Caco-2 (cell line): ENCODE measurements around the gene ZXDC. TPM values are rescaled to one million over a fixed set of nuclear protein-coding genes. Genes with fewer than 3 reads are reported as not detected.

Source experiments
- BruUV-seq: library from RNA; stranded (reverse); fragments of 400-500 nt; replicated peaks from 2 replicates; lab custom pipeline; 2021; lab: Mats Ljungman, UMichigan
- CTCF ChIA-PET: fragments of 300-600 bp; sonication (Branson Sonifier 250); formaldehyde crosslinking; loops from one replicate; lab custom pipeline; 2022; ENCODE audit warnings: antibody characterized with exemption; lab: Charles Lee
- POLR2A ChIA-PET: fragments of 300-600 bp; sonication (Branson Sonifier 250); formaldehyde crosslinking; loops from one replicate; lab custom pipeline; 2022; ENCODE audit warnings: antibody characterized with exemption; lab: Charles Lee
- DNase-seq, 2 experiments: peaks; one replicate each; pipeline versions ENCODE4 v3.0.0 to v3.0.0-alpha.2; 2020 to 2022
- H3K27me3 ChIP-seq: replicated peaks from 2 replicates; pipeline ENCODE4 v1.6.0; 2011; ENCODE audit warnings: low read length; ENCODE audit not compliant: control insufficient read depth, insufficient read depth
- H3K36me3 ChIP-seq: 2 replicates; pipeline ENCODE4 v1.5.1; 2011; ENCODE audit warnings: low read length; ENCODE audit not compliant: control insufficient read depth, insufficient read depth
- H3K4me1 ChIP-seq: fragments of 250-450 bp; sonication (Bioruptor Pico); 2 replicates; pipeline ENCODE4 v1.5.1; 2020; ENCODE audit warnings: mild to moderate bottlenecking
- H3K4me3 ChIP-seq: 2 replicates; pipeline ENCODE4 v1.5.1; 2011; ENCODE audit warnings: low read depth, mild to moderate bottlenecking, control low read depth, low read length
- H3K9me3 ChIP-seq: fragments of 250-450 bp; sonication (Bioruptor Pico); 2 replicates; pipeline ENCODE4 v1.5.1; 2020; ENCODE audit warnings: mild to moderate bottlenecking, moderate library complexity
- H3K27ac Mint-ChIP-seq: one replicate; pipeline ENCODE4 v1.8.0; 2022; ENCODE audit warnings: mixed read lengths; ENCODE audit not compliant: unreplicated experiment
- H3K27me3 Mint-ChIP-seq: one replicate; pipeline ENCODE4 v1.8.0; 2022; ENCODE audit warnings: mixed read lengths; ENCODE audit not compliant: insufficient read depth, unreplicated experiment
- H3K36me3 Mint-ChIP-seq: one replicate; pipeline ENCODE4 v1.8.0; 2022; ENCODE audit warnings: mild to moderate bottlenecking, mixed read lengths; ENCODE audit not compliant: insufficient read depth, unreplicated experiment
- H3K4me1 Mint-ChIP-seq: one replicate; pipeline ENCODE4 v1.8.0; 2022; ENCODE audit warnings: low read depth, mixed read lengths; ENCODE audit not compliant: unreplicated experiment
- H3K4me3 Mint-ChIP-seq: one replicate; pipeline ENCODE4 v1.8.0; 2022; ENCODE audit warnings: mild to moderate bottlenecking, moderate library complexity, mixed read lengths; ENCODE audit not compliant: unreplicated experiment
- H3K9me3 Mint-ChIP-seq: one replicate; pipeline ENCODE4 v1.8.0; 2022; ENCODE audit warnings: mixed read lengths; ENCODE audit not compliant: unreplicated experiment
- CTCF ChIP-seq, 2 experiments: fragments of 200-600 bp in 1 of 2; IDR thresholded peaks; 1 replicate in 1 of 2; 2 replicates in 1 of 2; pipeline versions ENCODE4 v1.5.1 to v1.8.0; 2011 to 2022; ENCODE audit warnings: antibody characterized with exemption in 1 of 2, control low read depth in 1 of 2, inconsistent platforms in 1 of 2, low read depth in 1 of 2, low read length in 1 of 2, mild to moderate bottlenecking in 1 of 2, moderate library complexity in 1 of 2; ENCODE audit not compliant: insufficient read depth in 1 of 2, severe bottlenecking in 1 of 2, unreplicated experiment in 1 of 2
- intact Hi-C: fragments of 100-400 bp; cut with micrococcal nuclease; formaldehyde crosslinking; loops from one replicate; pipeline ENCODE4 v1.10.0; 2022; ENCODE audit not compliant: unreplicated experiment
- total RNA-seq: library from RNA; stranded (reverse); gene quantifications from 2 replicates; pipeline ENCODE4 v1.2.3, GENCODE V29; 2022

Gene ZXDC
- total RNA-seq, 1 experiment from 2014 or later = 28.7 TPM

- no peaks in the 10 kb centered on the region for H3K27me3 ChIP-seq
- TF ChIP-seq CTCF (IDR thresholded peaks at IDR 0.05; ENCODE audit: insufficient read depth in 1 of 2, low read depth in 1 of 2, low read length in 1 of 2, severe bottlenecking in 1 of 2, unreplicated experiment in 1 of 2) = no peak
- no peaks in the 10 kb centered on the region for H3K9me3 ChIP-seq
- Mint-ChIP-seq H3K4me1 (peaks cover 15% of the 10 kb centered on the region), H3K27ac (no peak overlapping the region), H3K36me3 (peaks cover 59% of the 10 kb centered on the region), H3K9me3 (no peaks in the 10 kb centered on the region), H3K4me3 (no peak overlapping the region), H3K27me3 (no peaks in the 10 kb centered on the region)
- BruUV-seq = no TSS peak
- POLR2A ChIA-PET = no interaction called here
- H3K4me3 ChIP-seq = no peak overlapping the region
- no peak for DNase-seq
- H3K4me1 ChIP-seq = peaks cover 1% of the 10 kb centered on the region
- peaks cover 8% of the 10 kb centered on the region for H3K36me3 ChIP-seq
- CTCF ChIA-PET = no interaction called here
- intact Hi-C loops = no loop called here
Observed at GRCh38 chr3:126467611-126467955, 8.1 kb downstream of the ZXDC start.

- Histone ChIP-seq H3K4me3 (no peak overlapping the region), H3K4me1 (no peaks in the 10 kb centered on the region), H3K9me3 (no peaks in the 10 kb centered on the region), H3K27me3 (no peaks in the 10 kb centered on the region), H3K36me3 (peaks cover 8% of the 10 kb centered on the region)
- intact Hi-C loops = no loop called here
- no peak for TF ChIP-seq CTCF (IDR thresholded peaks at IDR 0.05; ENCODE audit: insufficient read depth in 1 of 2, low read depth in 1 of 2, low read length in 1 of 2, severe bottlenecking in 1 of 2, unreplicated experiment in 1 of 2)
- DNase-seq = no peak
- no peak overlapping the region for H3K4me3 Mint-ChIP-seq
- no peak overlapping the region for H3K27ac Mint-ChIP-seq
- H3K27me3 Mint-ChIP-seq = no peaks in the 10 kb centered on the region
- H3K4me1 Mint-ChIP-seq = peaks cover 10% of the 10 kb centered on the region
- no TSS peak for BruUV-seq
- H3K9me3 Mint-ChIP-seq = no peaks in the 10 kb centered on the region
- peaks cover 55% of the 10 kb centered on the region for H3K36me3 Mint-ChIP-seq
- CTCF ChIA-PET = no interaction called here
- POLR2A ChIA-PET = no interaction called here
Observed at GRCh38 chr3:126466886-126467610, 8.6 kb downstream of the ZXDC start.

- H3K27me3 Mint-ChIP-seq = no peaks in the 10 kb centered on the region
- DNase-seq = no peak
- peak overlapping the region; percentile 53 for H3K27ac Mint-ChIP-seq
- Histone ChIP-seq H3K27me3 (no peaks in the 10 kb centered on the region), H3K9me3 (no peaks in the 10 kb centered on the region), H3K36me3 (peaks cover 8% of the 10 kb centered on the region), H3K4me1 (no peaks in the 10 kb centered on the region), H3K4me3 (no peak overlapping the region)
- no TSS peak for BruUV-seq
- no peaks in the 10 kb centered on the region for H3K9me3 Mint-ChIP-seq
- POLR2A ChIA-PET = no interaction called here
- TF ChIP-seq CTCF (IDR thresholded peaks at IDR 0.05; ENCODE audit: insufficient read depth in 1 of 2, low read depth in 1 of 2, low read length in 1 of 2, severe bottlenecking in 1 of 2, unreplicated experiment in 1 of 2) = no peak
- H3K4me1 Mint-ChIP-seq = peaks cover 10% of the 10 kb centered on the region
- H3K4me3 Mint-ChIP-seq = no peak overlapping the region
- intact Hi-C loops = no loop called here
- H3K36me3 Mint-ChIP-seq = peaks cover 51% of the 10 kb centered on the region
- CTCF ChIA-PET = interaction anchor here (0.6 kb wide), 1 partner anchor 109 kb away, joined by 4 read pairs; the partner anchor contains the start of gene KLF15
Observed at GRCh38 chr3:126465928-126466544, 9.7 kb downstream of the ZXDC start.
